Choroid plexus epithelial cell (primary cell): ENCODE measurements around the gene ABI3.

Experiments
- DNase-seq: peaks from one replicate; pipeline ENCODE4 v3.0.0-alpha.2; 2010; ENCODE audit warnings: low read depth
- H3K4me3 ChIP-seq: 2 replicates; pipeline ENCODE4 v1.5.1; 2011; ENCODE audit warnings: low read depth, mild to moderate bottlenecking, control low read depth, low read length, moderate library complexity
- CTCF ChIP-seq: conservative IDR thresholded peaks from 2 replicates; pipeline ENCODE4 v1.5.1; 2011; ENCODE audit warnings: low read depth, mild to moderate bottlenecking, control low read depth, inconsistent platforms, low read length, moderate library complexity

ABI3 gene

DNA sequence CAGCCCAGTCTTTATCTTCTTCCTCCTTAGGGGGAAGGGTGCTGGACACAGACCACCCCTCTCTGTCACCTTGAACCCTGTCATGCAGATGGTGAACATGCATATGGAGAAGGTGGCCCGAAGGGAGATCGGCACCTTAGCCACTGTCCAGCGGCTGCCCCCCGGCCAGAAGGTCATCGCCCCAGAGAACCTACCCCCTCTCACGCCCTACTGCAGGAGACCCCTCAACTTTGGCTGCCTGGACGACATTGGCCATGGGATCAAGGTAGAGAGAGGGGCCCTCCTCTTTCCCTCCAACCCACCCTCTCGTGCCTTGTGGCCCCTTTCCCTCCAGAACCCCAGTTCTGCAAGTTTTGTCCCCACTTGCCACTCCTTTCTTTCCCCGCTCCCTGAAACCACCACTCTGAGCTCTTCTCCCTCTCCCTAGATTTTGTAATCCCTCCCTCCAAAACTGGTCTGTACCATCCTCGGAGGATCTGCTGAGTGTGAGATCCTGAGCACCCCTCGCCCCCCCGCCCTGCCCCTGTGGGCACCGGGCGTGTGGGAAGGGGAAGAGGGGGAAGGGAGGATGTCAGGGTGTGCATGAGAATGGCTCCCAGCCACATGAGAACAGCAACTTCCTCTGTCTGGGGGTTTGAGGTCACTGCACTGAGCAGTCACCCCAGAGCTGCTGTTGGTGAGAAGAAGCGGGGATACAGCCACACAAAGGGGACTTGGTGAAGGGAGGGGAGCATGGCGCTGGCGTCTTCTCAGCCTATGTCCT lies 7.3 kb downstream of the ABI3 start:
- H3K4me3 ChIP-seq, result no peak overlapping the region
- no peak for DNase-seq
- TF ChIP-seq CTCF, result no peak

- DNase-seq, result no peak
- peak; percentile 43 for TF ChIP-seq CTCF
- no peak overlapping the region for H3K4me3 ChIP-seq
These were observed 8.7 kb downstream of the ABI3 start for GRCh38 chr17:49218941-49219913.

DNA sequence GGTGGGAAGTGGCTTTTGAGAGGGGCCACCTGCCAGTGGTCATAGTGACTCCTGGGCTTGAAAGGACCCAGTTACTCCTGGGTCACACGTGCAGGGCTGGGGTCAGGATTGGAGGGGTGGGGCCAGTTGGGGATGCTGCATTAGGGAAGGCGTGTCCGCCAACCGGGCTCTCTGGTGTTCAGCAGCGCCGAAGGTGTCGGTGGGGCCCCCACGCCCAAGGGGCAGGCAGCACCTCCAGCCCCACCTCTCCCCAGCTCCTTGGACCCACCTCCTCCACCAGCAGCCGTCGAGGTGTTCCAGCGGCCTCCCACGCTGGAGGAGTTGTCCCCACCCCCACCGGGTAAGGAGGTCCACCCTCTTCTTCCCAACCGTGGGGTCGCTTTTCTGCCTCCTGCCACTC lies 9.5 kb downstream of the ABI3 start:
- no peak overlapping the region for H3K4me3 ChIP-seq
- TF ChIP-seq CTCF, result no peak
- no peak for DNase-seq

DNA sequence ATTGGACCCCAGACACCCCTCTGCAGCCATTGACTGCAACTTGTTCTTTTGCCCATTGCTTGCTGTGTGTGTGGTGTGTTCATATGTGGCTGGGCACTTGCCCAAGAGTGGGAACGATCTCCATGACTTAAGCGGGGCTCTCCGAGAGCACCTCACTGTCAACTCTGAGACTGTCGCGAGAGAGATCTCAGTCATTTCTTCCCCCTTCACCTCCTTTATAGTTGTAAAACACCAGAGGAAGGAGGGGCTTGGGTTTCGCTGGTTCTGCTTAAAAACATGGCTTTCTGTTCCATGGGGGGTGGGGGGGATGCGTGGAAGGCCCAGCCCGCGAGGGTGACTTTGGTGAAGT lies 12.6 kb downstream of the ABI3 start:
- TF ChIP-seq CTCF, result no peak
- DNase-seq, result no peak
- H3K4me3 ChIP-seq, result no peak overlapping the region

DNA sequence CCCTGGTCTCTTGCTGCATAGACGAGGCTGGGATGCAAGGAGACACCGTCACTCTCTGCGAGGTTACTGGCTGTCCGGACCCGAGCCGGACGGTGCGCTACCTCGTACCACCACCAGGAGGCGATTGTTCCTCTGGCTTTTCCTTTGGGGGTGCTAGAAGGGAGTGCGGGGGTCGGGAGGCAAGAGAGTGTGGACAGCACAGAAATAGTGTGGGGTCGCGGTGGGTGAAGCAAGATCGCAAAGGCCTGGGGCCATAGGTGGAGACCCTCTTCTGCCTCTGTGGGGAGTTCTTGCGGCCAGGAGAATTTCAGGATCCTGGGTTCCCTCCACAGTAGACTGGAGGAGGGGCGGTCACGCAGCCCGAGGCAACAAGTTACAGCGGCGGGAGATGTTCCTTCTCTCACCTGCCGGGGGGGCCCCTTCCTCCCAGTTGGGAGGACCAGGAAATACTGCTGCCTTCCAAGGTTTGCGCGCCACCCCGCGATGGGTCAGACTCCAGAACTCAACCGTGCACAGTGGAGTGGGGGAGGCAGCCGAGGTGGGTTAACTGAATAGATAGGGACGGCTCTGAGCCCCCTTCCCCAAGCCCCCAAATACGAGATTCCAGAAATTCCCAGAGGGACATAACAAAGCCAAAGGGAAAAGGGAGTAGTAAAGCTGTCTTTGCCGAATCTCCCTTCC lies 13.2 kb downstream of the ABI3 start:
- TF ChIP-seq CTCF, result peak; percentile 90
- peak; percentile 45 for DNase-seq
- H3K4me3 ChIP-seq, result no peak overlapping the region

DNA sequence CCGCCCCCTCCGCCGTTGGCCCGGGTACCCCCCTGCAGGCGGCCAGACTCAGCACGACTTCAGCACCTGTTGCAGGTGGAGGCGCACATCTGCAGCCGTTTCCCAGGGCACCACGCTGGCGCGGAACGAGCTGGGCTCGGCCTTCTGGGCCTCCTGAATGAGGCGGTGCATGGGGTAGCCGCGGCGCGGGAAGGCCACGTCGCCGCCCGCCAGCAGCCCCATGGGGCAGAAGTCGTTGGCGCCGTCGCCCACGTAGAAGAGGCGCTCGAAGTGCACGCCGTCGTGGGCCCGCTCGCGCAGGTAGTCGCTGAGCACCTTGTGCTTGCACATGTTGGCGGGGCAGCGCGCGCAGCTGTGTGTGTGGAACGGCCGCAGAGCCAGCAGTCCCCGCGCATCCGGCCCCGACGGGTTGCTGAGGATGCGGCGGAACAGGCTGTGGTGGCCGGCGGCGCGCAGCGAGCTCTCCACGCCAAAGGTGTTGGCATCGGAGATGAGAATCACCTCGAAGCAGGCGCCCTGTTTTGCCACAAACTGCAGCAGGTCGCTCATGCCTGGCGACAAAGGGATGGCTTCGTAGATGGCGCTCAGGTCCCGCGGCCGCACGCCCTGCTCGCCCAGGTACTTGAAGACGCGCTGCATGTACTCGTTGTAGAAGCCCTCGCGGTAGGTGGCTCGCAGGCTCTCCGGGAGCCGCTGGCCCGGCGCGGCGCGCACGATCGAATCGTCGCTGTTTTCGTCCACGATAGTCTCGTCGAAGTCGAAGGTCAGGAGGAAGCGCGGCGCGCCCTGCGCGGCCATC lies 13.9 kb downstream of the ABI3 start:
- TF ChIP-seq CTCF, result no peak
- no peak overlapping the region for H3K4me3 ChIP-seq
- DNase-seq, result no peak
